Vagina (tissue), 2 donors: ENCODE data around the gene TMEM236.

Source experiments
- CTCF ChIP-seq, 3 experiments: fragments of 450-650 bp in 2 of 3; fragments of 200-600 bp in 1 of 3; sonication (generic) in 1 of 3; IDR thresholded peaks; one replicate each; pipeline ENCODE4 v1.5.1; 2017 to 2019; ENCODE audit warnings: antibody characterized with exemption in 3 of 3, mild to moderate bottlenecking in 2 of 3, moderate library complexity in 2 of 3
- POLR2A ChIP-seq, 2 donors: fragments of 450-650 bp; IDR thresholded peaks; one replicate each; pipeline ENCODE4 v1.6.1; 2017; ENCODE audit warnings: antibody characterized with exemption in 2 of 2, mild to moderate bottlenecking in 2 of 2, moderate library complexity in 2 of 2
- POLR2AphosphoS5 ChIP-seq, 2 donors: sonication (generic); formaldehyde crosslinking; IDR thresholded peaks; one replicate each; pipeline ENCODE4 v1.9.0; 2017; ENCODE audit warnings: antibody characterized with exemption in 2 of 2, mild to moderate bottlenecking in 2 of 2, low read depth in 1 of 2; ENCODE audit not compliant: insufficient read depth in 1 of 2

GRCh38 chr10:17766731-17767130, 14.7 kb downstream of the TMEM236 start:
- TF ChIP-seq CTCF (IDR thresholded peaks at IDR 0.05) (no peak), POLR2AphosphoS5 (IDR thresholded peaks at IDR 0.05; ENCODE audit: insufficient read depth in 1 of 2, low read depth in 1 of 2) (no peak), POLR2A (IDR thresholded peaks at IDR 0.05) (no peak)
